H9 (cell line): ENCODE measurements around the gene CACNB4. TPM values are rescaled to one million over a fixed set of nuclear protein-coding genes. Genes with fewer than 3 reads are reported as not detected.

Experiments
- DNase-seq: peaks from one replicate; pipeline ENCODE4 v3.0.0-alpha.2; 2017
- H2AFZ ChIP-seq: one replicate; pipeline ENCODE4 v1.6.1; 2013; ENCODE audit warnings: mild to moderate bottlenecking, low read length, control low read depth, moderate library complexity
- H2AK5ac ChIP-seq: 2 replicates; pipeline ENCODE4 v1.6.1; 2013; ENCODE audit warnings: low read length, control low read depth, mixed read lengths; ENCODE audit not compliant: insufficient read length
- H2BK120ac ChIP-seq: one replicate; pipeline ENCODE4 v1.6.1; 2013; ENCODE audit warnings: low read depth, mild to moderate bottlenecking, low read length, control low read depth, inconsistent platforms; ENCODE audit not compliant: poor library complexity, severe bottlenecking
- H2BK12ac ChIP-seq: 2 replicates; pipeline ENCODE4 v1.6.1; 2013; ENCODE audit warnings: low read length, control low read depth, mixed read lengths, low read depth; ENCODE audit not compliant: insufficient read length
- H2BK15ac ChIP-seq: 2 replicates; pipeline ENCODE4 v1.6.1; 2013; ENCODE audit warnings: low read depth, low read length, control low read depth
- H2BK20ac ChIP-seq: one replicate; pipeline ENCODE4 v1.6.1; 2013; ENCODE audit warnings: low read depth, mild to moderate bottlenecking, low read length, control low read depth, inconsistent platforms; ENCODE audit not compliant: poor library complexity, severe bottlenecking
- H2BK5ac ChIP-seq: 2 replicates; pipeline ENCODE4 v1.6.1; 2013; ENCODE audit warnings: low read length, control low read depth, mixed read lengths; ENCODE audit not compliant: insufficient read length
- H3K14ac ChIP-seq: 2 replicates; pipeline ENCODE4 v1.6.1; 2013; ENCODE audit warnings: low read length, control low read depth; ENCODE audit not compliant: insufficient read depth
- H3K18ac ChIP-seq: 2 replicates; pipeline ENCODE4 v1.6.1; 2013; ENCODE audit warnings: low read depth, mild to moderate bottlenecking, mixed read lengths, low read length, control low read depth; ENCODE audit not compliant: insufficient read length
- H3K23ac ChIP-seq: 2 replicates; pipeline ENCODE4 v1.6.1; 2013; ENCODE audit warnings: low read length, control low read depth, mixed read lengths, low read depth; ENCODE audit not compliant: insufficient read length
- H3K23me2 ChIP-seq: 2 replicates; pipeline ENCODE4 v1.6.1; 2013; ENCODE audit warnings: low read depth, mild to moderate bottlenecking, mixed read lengths, low read length, control low read depth; ENCODE audit not compliant: insufficient read length, poor library complexity, severe bottlenecking
- H3K27ac ChIP-seq: 2 replicates; pipeline ENCODE4 v1.5.1; 2013; ENCODE audit warnings: low read length, control low read depth, mixed read lengths, low read depth; ENCODE audit not compliant: insufficient read length
- H3K27me3 ChIP-seq: 2 replicates; pipeline ENCODE4 v1.6.1; 2013; ENCODE audit warnings: low read length, control low read depth, inconsistent platforms; ENCODE audit not compliant: insufficient read depth
- H3K4ac ChIP-seq: 2 replicates; pipeline ENCODE4 v1.6.1; 2013; ENCODE audit warnings: low read depth, mild to moderate bottlenecking, control low read depth, inconsistent platforms, low read length, moderate library complexity
- H3K4me1 ChIP-seq: 2 replicates; pipeline ENCODE4 v1.6.1; 2013; ENCODE audit warnings: low read length, control low read depth, inconsistent platforms; ENCODE audit not compliant: insufficient read depth
- H3K4me2 ChIP-seq: 2 replicates; pipeline ENCODE4 v1.6.1; 2013; ENCODE audit warnings: low read length, control low read depth, mixed read lengths; ENCODE audit not compliant: insufficient read length, insufficient read depth
- H3K56ac ChIP-seq: 2 replicates; pipeline ENCODE4 v1.6.1; 2013; ENCODE audit warnings: low read depth, mild to moderate bottlenecking, mixed read lengths, low read length, control low read depth; ENCODE audit not compliant: insufficient read length
- H3K79me1 ChIP-seq: 2 replicates; pipeline ENCODE4 v1.6.1; 2013; ENCODE audit warnings: low read depth, mild to moderate bottlenecking, moderate library complexity, low read length, control low read depth, inconsistent platforms; ENCODE audit not compliant: insufficient read depth, poor library complexity, severe bottlenecking
- H3K79me2 ChIP-seq: 2 replicates; pipeline ENCODE4 v1.6.1; 2013; ENCODE audit warnings: low read length, control low read depth, inconsistent platforms; ENCODE audit not compliant: insufficient read depth
- H3K9ac ChIP-seq: 2 replicates; pipeline ENCODE4 v1.6.1; 2013; ENCODE audit warnings: low read length, control low read depth, mixed read lengths; ENCODE audit not compliant: insufficient read length; ENCODE audit errors: extremely low read depth
- H3K9me3 ChIP-seq: one replicate; pipeline ENCODE4 v1.6.1; 2013; ENCODE audit warnings: low read depth, low read length, inconsistent platforms; ENCODE audit not compliant: control insufficient read depth
- H3T11ph ChIP-seq: one replicate; pipeline ENCODE4 v1.6.1; 2013; ENCODE audit warnings: mild to moderate bottlenecking, low read length, control low read depth, inconsistent platforms
- H4K20me1 ChIP-seq: one replicate; pipeline ENCODE4 v1.6.1; 2013; ENCODE audit not compliant: control insufficient read depth, insufficient read length, insufficient read depth
- H4K5ac ChIP-seq: 2 replicates; pipeline ENCODE4 v1.6.1; 2013; ENCODE audit warnings: low read depth, mild to moderate bottlenecking, mixed read lengths, low read length, control low read depth; ENCODE audit not compliant: insufficient read length
- H4K8ac ChIP-seq: replicated peaks from 2 replicates; pipeline ENCODE4 v1.6.1; 2013; ENCODE audit warnings: low read length, control low read depth, mixed read lengths, low read depth; ENCODE audit not compliant: insufficient read length
- H4K91ac ChIP-seq: 2 replicates; pipeline ENCODE4 v1.6.1; 2013; ENCODE audit warnings: low read depth, mild to moderate bottlenecking, moderate library complexity, mixed read lengths, low read length, control low read depth; ENCODE audit not compliant: insufficient read length
- H3K27ac Mint-ChIP-seq, 3 experiments: 2 replicates in 2 of 3; 3 replicates in 1 of 3; pipeline ENCODE4 v1.8.0; 2020 to 2021; ENCODE audit warnings: mixed read lengths in 3 of 3, mild to moderate bottlenecking in 1 of 3, moderate library complexity in 1 of 3
- H3K27me3 Mint-ChIP-seq: 2 replicates; pipeline ENCODE4 v1.8.0; 2021; ENCODE audit warnings: low read depth, mild to moderate bottlenecking, moderate library complexity, mixed read lengths
- H3K36me3 Mint-ChIP-seq, 3 experiments: 2 replicates in 2 of 3; 3 replicates in 1 of 3; pipeline ENCODE4 v1.8.0; 2020 to 2021; ENCODE audit warnings: low read depth in 3 of 3, mixed read lengths in 3 of 3; ENCODE audit not compliant: insufficient read depth in 1 of 3
- H3K4me1 Mint-ChIP-seq, 2 experiments: 2 replicates each; pipeline ENCODE4 v1.8.0; 2020; ENCODE audit warnings: mixed read lengths in 2 of 2
- H3K4me3 Mint-ChIP-seq, 2 experiments: 2 replicates in 1 of 2; 3 replicates in 1 of 2; pipeline ENCODE4 v1.8.0; 2020 to 2021; ENCODE audit warnings: mild to moderate bottlenecking in 2 of 2, mixed read lengths in 2 of 2, moderate library complexity in 1 of 2
- H3K9me3 Mint-ChIP-seq, 2 experiments: 2 replicates in 1 of 2; 3 replicates in 1 of 2; pipeline ENCODE4 v1.8.0; 2020; ENCODE audit warnings: mild to moderate bottlenecking in 2 of 2, mixed read lengths in 2 of 2, moderate library complexity in 1 of 2
- CTCF ChIP-seq: fragments of 200-600 bp; sonication (generic); conservative IDR thresholded peaks from 3 replicates; pipeline ENCODE4 v1.8.0; 2021; ENCODE audit warnings: antibody characterized with exemption, mild to moderate bottlenecking
- WGBS: extraction: QIAGEN DNeasy Blood & Tissue Kit; methylation state at CpG from one replicate; pipeline ENCODE4 v1.1.7; 2013; ENCODE audit warnings: missing lambda C conversion rate, low lambda C conversion rate, mixed read lengths; ENCODE audit not compliant: insufficient read length; ENCODE audit errors: extremely low coverage; 5-methylcytosine and 5-hydroxymethylcytosine counted together
- total RNA-seq: library from RNA; stranded (reverse); gene quantifications from 2 replicates; pipeline ENCODE4 v1.2.1, GENCODE V29; 2021

CACNB4 gene
- total RNA-seq, 1 experiment from 2014 or later: 1.4 TPM

- Histone ChIP-seq H4K20me1 (no peaks in the 10 kb centered on the region), H3K14ac (no peak overlapping the region), H3K4ac (no peak overlapping the region), H2BK15ac (no peak overlapping the region), H3T11ph (no peak overlapping the region), H4K5ac (no peak overlapping the region), H2BK20ac (no peak overlapping the region), H3K27ac (no peak overlapping the region), H3K23me2 (no peaks in the 10 kb centered on the region), H2BK12ac (no peak overlapping the region), H3K9me3 (no peaks in the 10 kb centered on the region), H3K4me1 (no peaks in the 10 kb centered on the region), H4K8ac (no peak overlapping the region), H2AFZ (no peak overlapping the region), H3K9ac (no peak overlapping the region), H4K91ac (no peak overlapping the region), H3K18ac (no peak overlapping the region), H3K79me1 (no peaks in the 10 kb centered on the region), H2AK5ac (no peak overlapping the region), H3K56ac (no peak overlapping the region), H3K23ac (no peak overlapping the region), H3K79me2 (no peaks in the 10 kb centered on the region), H2BK5ac (no peak overlapping the region), H2BK120ac (no peak overlapping the region), H3K27me3 (no peaks in the 10 kb centered on the region), H3K4me2 (no peak overlapping the region)
- DNase-seq: no peak
- H3K36me3 Mint-ChIP-seq: no peaks in the 10 kb centered on the region
- no peaks in the 10 kb centered on the region for H3K9me3 Mint-ChIP-seq
- no CpG with 5 or more reads among the region's 8 CpGs for WGBS
- no peak overlapping the region for H3K4me3 Mint-ChIP-seq
- no peak overlapping the region; a peak in 1 of 7 replicates for H3K27ac Mint-ChIP-seq
- no peaks in the 10 kb centered on the region for H3K4me1 Mint-ChIP-seq
- no peaks in the 10 kb centered on the region for H3K27me3 Mint-ChIP-seq
- TF ChIP-seq CTCF: no peak
Measured at GRCh38 chr2:151842830-151843690, 255.8 kb downstream of the CACNB4 start.
